Uterus (tissue), 2 donors: ENCODE measurements around the gene THOC2.

Experiments used
- POLR2A ChIP-seq, 2 donors: fragments of 450-650 bp; IDR thresholded peaks; one replicate each; pipeline ENCODE4 v1.6.1; 2016; ENCODE audit warnings: antibody characterized with exemption in 2 of 2, mild to moderate bottlenecking in 1 of 2, moderate library complexity in 1 of 2
- TF ChIP-seq, protein P1 (sequence below), 4 experiments: fragments of 200-600 bp in 2 of 4; fragments of 450-650 bp in 2 of 4; sonication (generic) in 2 of 4; IDR thresholded peaks; one replicate each; pipeline ENCODE4 v1.5.1; 2016 to 2019; ENCODE audit warnings: antibody characterized with exemption in 4 of 4, mild to moderate bottlenecking in 2 of 4, moderate library complexity in 1 of 4

DNA sequence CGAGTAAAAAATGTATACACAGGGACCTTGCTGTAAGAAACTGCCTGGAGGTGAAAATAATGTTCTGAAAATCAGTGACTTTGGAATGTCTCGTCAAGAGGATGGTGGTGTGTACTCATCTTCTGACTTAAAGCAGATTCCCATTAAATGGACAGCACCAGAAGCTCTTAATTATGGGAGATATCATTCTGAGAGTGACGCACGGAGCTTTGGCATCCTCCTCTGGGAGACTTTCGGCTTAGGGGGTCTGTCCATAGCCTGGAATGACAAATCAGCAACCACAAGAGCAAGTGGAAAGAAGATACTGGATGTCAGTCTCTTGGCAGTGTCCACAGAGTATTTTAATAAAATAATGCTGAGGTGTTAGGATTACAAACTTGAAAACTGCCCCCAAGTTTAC, 129.4 kb downstream of the THOC2 start:
- TF ChIP-seq, protein P1, sequence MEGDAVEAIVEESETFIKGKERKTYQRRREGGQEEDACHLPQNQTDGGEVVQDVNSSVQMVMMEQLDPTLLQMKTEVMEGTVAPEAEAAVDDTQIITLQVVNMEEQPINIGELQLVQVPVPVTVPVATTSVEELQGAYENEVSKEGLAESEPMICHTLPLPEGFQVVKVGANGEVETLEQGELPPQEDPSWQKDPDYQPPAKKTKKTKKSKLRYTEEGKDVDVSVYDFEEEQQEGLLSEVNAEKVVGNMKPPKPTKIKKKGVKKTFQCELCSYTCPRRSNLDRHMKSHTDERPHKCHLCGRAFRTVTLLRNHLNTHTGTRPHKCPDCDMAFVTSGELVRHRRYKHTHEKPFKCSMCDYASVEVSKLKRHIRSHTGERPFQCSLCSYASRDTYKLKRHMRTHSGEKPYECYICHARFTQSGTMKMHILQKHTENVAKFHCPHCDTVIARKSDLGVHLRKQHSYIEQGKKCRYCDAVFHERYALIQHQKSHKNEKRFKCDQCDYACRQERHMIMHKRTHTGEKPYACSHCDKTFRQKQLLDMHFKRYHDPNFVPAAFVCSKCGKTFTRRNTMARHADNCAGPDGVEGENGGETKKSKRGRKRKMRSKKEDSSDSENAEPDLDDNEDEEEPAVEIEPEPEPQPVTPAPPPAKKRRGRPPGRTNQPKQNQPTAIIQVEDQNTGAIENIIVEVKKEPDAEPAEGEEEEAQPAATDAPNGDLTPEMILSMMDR (IDR thresholded peaks at IDR 0.05) = no peak
- no peak for TF ChIP-seq POLR2A (IDR thresholded peaks at IDR 0.05)
